BLaER1 (cell line): ENCODE results near the gene CIBAR2.

Source experiments
- H3K27ac ChIP-seq: shearing (Covaris generic); formaldehyde crosslinking; 2 replicates; pipeline ENCODE4 v1.8.1; 2022
- H3K27me3 ChIP-seq: shearing (Covaris generic); formaldehyde crosslinking; 2 replicates; pipeline ENCODE4 v1.8.1; 2022
- H3K36me3 ChIP-seq: shearing (Covaris generic); formaldehyde crosslinking; 2 replicates; pipeline ENCODE4 v1.8.1; 2022
- H3K4me1 ChIP-seq: shearing (Covaris generic); formaldehyde crosslinking; 2 replicates; pipeline ENCODE4 v1.8.1; 2022
- H3K4me2 ChIP-seq: shearing (Covaris generic); formaldehyde crosslinking; 2 replicates; pipeline ENCODE4 v1.8.1; 2022
- H3K4me3 ChIP-seq: shearing (Covaris generic); formaldehyde crosslinking; 2 replicates; pipeline ENCODE4 v1.8.1; 2022
- H3K9ac ChIP-seq: shearing (Covaris generic); formaldehyde crosslinking; 2 replicates; pipeline ENCODE4 v1.8.1; 2022
- H3K9me3 ChIP-seq: shearing (Covaris generic); formaldehyde crosslinking; 2 replicates; pipeline ENCODE4 v1.8.1; 2022
- H4K20me1 ChIP-seq: shearing (Covaris generic); formaldehyde crosslinking; 2 replicates; pipeline ENCODE4 v1.8.1; 2022
- Cebpa-rat ChIP-seq: shearing (Covaris generic); IDR thresholded peaks from 2 replicates; pipeline ENCODE4 v1.8.1; 2022

The CIBAR2 gene

GRCh38 chr16:85112364-85112763 lies at the start of gene CIBAR2:
TSS of gene CIBAR2 (minus strand) at chr16:85112472. CDS start at chr16:85112352, 120 bp downstream.
- no peak for TF ChIP-seq Cebpa-rat
- Histone ChIP-seq H3K27ac (no peak within 1 kb of the TSS), H3K9ac (0 out of 2 replicates have a peak within 1 kb of the TSS, but pooled peaks have one; percentile 3), H3K9me3 (no peaks in the 10 kb centered on the region), H3K4me3 (no peak within 1 kb of the TSS), H4K20me1 (no peaks in the 10 kb centered on the region), H3K4me1 (peaks cover 59% of the 10 kb centered on the region), H3K4me2 (peak within 1 kb of the TSS; percentile 65), H3K36me3 (no peaks in the 10 kb centered on the region), H3K27me3 (no peaks in the 10 kb centered on the region)

- Histone ChIP-seq H3K4me2 (0 out of 2 replicates have a peak overlapping the region, but pooled peaks have one; percentile 83), H3K27ac (no peak overlapping the region)
Measured at GRCh38 chr16:85159179-85159980, 47.1 kb upstream of the CIBAR2 start.

DNA sequence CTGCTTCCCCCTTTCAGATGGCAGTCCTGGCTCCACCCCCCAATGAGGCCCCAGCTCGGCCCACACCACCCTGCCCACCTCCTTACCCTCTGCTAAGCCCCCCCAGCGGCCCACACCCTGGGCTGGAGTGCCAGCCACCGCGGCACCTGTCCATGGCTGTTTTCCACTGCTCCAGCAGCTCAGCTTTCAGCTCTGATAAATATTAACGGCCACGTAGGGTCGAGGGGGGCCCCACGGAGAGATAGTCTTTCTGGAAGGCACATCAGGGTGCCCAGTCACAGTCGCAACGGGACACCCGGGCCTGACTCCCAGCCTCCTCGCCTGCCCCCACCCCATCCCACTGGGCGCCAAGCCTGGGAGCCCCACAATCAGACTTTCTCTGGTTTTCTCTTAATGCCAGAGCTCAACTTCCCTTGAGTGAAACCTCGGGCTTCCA lies 46.5 kb upstream of the CIBAR2 start:
- no peaks in the 10 kb centered on the region for H3K36me3 ChIP-seq
- peaks cover 40% of the 10 kb centered on the region for H3K4me1 ChIP-seq
- H4K20me1 ChIP-seq, result no peaks in the 10 kb centered on the region
- no peak overlapping the region for H3K4me3 ChIP-seq
- H3K27me3 ChIP-seq, result no peaks in the 10 kb centered on the region
- H3K4me2 ChIP-seq, result peak overlapping the region; percentile 83
- no peak overlapping the region for H3K9ac ChIP-seq
- peak overlapping the region; percentile 59 for H3K27ac ChIP-seq
- TF ChIP-seq Cebpa-rat, result no peak
- no peaks in the 10 kb centered on the region for H3K9me3 ChIP-seq

More at GRCh38 chr16:85159179-85159980, 47.1 kb upstream of the CIBAR2 start:
- TF ChIP-seq Cebpa-rat, result peak; percentile 54
- Histone ChIP-seq H3K9ac (no peak overlapping the region), H3K27me3 (no peaks in the 10 kb centered on the region), H3K36me3 (no peaks in the 10 kb centered on the region), H3K4me1 (peaks cover 39% of the 10 kb centered on the region), H3K9me3 (no peaks in the 10 kb centered on the region), H4K20me1 (no peaks in the 10 kb centered on the region), H3K4me3 (no peak overlapping the region)

DNA sequence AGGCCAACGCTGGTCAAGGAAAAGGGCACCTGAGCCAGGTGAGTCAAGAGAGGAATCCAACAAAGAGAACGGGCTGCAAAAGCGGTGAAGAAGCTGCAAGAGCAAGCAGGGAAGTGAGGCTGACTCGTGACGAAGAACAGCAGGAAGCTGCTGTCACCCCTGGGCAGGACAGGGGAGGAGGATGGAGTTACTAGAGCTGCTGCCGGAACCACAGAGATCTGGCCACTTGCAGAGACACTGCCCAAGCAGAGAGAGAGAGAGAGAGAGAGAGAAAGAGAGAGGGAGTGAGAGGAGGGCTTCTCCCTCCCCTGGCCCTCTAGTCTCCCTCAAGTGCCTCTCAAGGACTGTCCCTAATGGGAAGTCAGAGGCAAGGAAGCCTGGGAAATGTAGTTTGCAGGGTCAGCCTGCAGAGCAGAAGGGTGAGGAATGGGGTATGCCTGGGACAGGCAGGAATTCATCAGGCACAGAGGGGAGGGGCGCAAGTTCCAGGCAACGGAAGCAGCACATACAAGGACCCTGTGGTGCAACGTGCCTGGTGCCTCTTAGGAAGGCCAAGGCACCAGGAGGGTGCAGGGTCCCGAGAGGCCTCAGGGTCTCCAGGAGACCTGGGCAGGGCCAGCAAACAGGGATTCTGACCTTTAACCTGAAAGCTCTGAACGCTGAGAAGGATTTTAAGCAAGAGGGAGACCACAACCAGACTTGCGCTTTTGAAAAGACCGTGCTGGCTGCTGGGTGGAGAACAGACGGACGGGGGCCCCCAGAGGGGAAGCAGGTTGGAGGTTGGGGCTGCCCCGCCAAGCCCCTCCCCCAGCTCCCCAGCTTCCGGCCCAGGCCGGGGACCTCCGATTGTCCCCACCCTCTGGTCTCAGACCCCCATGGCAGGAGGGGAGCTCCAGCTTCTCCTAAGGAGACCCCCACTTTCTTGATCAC lies 45.8 kb upstream of the CIBAR2 start:
- H3K4me1 ChIP-seq, result peaks cover 44% of the 10 kb centered on the region
- no peak for TF ChIP-seq Cebpa-rat
- no peak overlapping the region for H3K4me3 ChIP-seq
- H3K27ac ChIP-seq, result peak overlapping the region; percentile 59
- H3K9ac ChIP-seq, result 0 out of 2 replicates have a peak overlapping the region, but pooled peaks have one; percentile 1
- no peaks in the 10 kb centered on the region for H3K9me3 ChIP-seq
- peak overlapping the region; percentile 83 for H3K4me2 ChIP-seq
- H4K20me1 ChIP-seq, result no peaks in the 10 kb centered on the region
- H3K27me3 ChIP-seq, result no peaks in the 10 kb centered on the region
- H3K36me3 ChIP-seq, result no peaks in the 10 kb centered on the region

GRCh38 chr16:85157372-85157771 lies 45.1 kb upstream of the CIBAR2 start:
- TF ChIP-seq Cebpa-rat, result no peak
- Histone ChIP-seq H3K4me3 (no peak overlapping the region), H3K9ac (no peak overlapping the region), H3K27me3 (no peaks in the 10 kb centered on the region), H3K9me3 (no peaks in the 10 kb centered on the region), H3K4me1 (peaks cover 40% of the 10 kb centered on the region), H3K27ac (peak overlapping the region; percentile 59; the same call in 1 of the 2 replicates), H4K20me1 (no peaks in the 10 kb centered on the region), H3K4me2 (peak overlapping the region; percentile 83), H3K36me3 (no peaks in the 10 kb centered on the region)

GRCh38 chr16:85156869-85157268 lies 44.6 kb upstream of the CIBAR2 start:
- no peak overlapping the region for H3K4me3 ChIP-seq
- no peak overlapping the region for H3K9ac ChIP-seq
- no peaks in the 10 kb centered on the region for H3K27me3 ChIP-seq
- peaks cover 40% of the 10 kb centered on the region for H3K4me1 ChIP-seq
- H3K4me2 ChIP-seq, result no peak overlapping the region
- H3K27ac ChIP-seq, result no peak overlapping the region
- H4K20me1 ChIP-seq, result no peaks in the 10 kb centered on the region
- TF ChIP-seq Cebpa-rat, result no peak
- H3K9me3 ChIP-seq, result no peaks in the 10 kb centered on the region
- H3K36me3 ChIP-seq, result no peaks in the 10 kb centered on the region

DNA sequence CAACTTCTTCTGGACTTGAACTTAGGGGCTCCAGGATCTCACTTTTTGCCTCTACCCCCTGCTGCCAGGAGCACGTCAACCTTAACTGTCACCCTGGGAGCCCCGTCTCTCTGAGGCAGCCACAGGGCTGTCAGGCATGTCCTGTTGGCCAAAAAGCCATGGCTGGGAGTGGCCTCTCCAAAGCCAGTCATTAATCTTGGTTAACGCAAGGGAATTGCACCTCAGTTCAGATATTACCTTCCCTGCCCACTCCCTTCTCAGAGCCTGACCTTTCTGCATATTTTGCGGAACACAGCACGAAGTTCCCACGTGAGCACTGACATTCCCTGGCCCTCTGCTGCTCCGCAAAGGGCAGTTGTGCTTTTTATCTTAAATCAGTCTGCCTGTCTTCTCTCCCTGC lies 44.2 kb upstream of the CIBAR2 start:
- no peaks in the 10 kb centered on the region for H3K9me3 ChIP-seq
- peaks cover 45% of the 10 kb centered on the region for H3K4me1 ChIP-seq
- no peaks in the 10 kb centered on the region for H4K20me1 ChIP-seq

GRCh38 chr16:85153656-85154091 lies 41.4 kb upstream of the CIBAR2 start:
- no peak overlapping the region for H3K4me2 ChIP-seq

More for the DNA sequence above, 44.2 kb upstream of the CIBAR2 start:
- Histone ChIP-seq H3K9ac (no peak overlapping the region), H3K27ac (no peak overlapping the region), H3K4me3 (no peak overlapping the region), H3K36me3 (no peaks in the 10 kb centered on the region), H3K27me3 (no peaks in the 10 kb centered on the region), H3K4me2 (no peak overlapping the region)
- no peak for TF ChIP-seq Cebpa-rat

DNA sequence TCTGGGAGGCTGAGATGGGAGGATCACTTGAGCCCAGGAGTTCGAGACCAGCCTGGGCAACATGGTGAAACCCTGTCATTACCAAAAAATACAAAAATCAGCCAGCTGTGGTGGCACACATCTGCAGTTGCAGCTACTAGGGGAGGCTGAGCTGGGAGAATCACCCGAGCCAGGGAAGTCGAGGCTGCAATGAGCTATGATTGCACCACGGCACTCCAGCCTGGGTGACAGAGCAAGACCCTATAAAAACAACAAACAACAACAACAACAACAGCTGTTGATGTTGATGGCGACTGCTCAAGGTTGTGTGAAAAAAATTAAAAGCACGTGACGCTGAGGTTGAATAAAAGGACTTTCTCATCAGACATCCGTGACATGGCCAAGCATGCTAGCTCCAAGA lies 40.8 kb upstream of the CIBAR2 start:
- Histone ChIP-seq H3K36me3 (no peaks in the 10 kb centered on the region), H4K20me1 (no peaks in the 10 kb centered on the region), H3K4me2 (no peak overlapping the region), H3K9ac (no peak overlapping the region), H3K9me3 (no peaks in the 10 kb centered on the region), H3K4me3 (no peak overlapping the region), H3K4me1 (peaks cover 28% of the 10 kb centered on the region), H3K27ac (no peak overlapping the region), H3K27me3 (no peaks in the 10 kb centered on the region)
- TF ChIP-seq Cebpa-rat, result no peak

More at GRCh38 chr16:85153656-85154091, 41.4 kb upstream of the CIBAR2 start:
- Histone ChIP-seq H3K9me3 (no peaks in the 10 kb centered on the region), H3K4me1 (peaks cover 34% of the 10 kb centered on the region), H3K36me3 (no peaks in the 10 kb centered on the region), H3K27ac (no peak overlapping the region), H3K27me3 (no peaks in the 10 kb centered on the region), H3K4me3 (no peak overlapping the region), H3K9ac (no peak overlapping the region), H4K20me1 (no peaks in the 10 kb centered on the region)
- TF ChIP-seq Cebpa-rat, result no peak
